Tibial nerve (tissue), 4 donors: ENCODE results near the gene CDCP1. TPM values are rescaled to one million over a fixed set of nuclear protein-coding genes. Genes with fewer than 3 reads are reported as not detected.

Experiments used
- DNase-seq, 2 donors: peaks; one replicate each; pipeline ENCODE4 v3.0.0-alpha.2; 2019; ENCODE audit warnings: low spot score in 2 of 2
- H3K27ac ChIP-seq, 4 donors: fragments of 200-600 bp; sonication (generic) in 3 of 4; one replicate each; pipeline ENCODE4 v1.5.1; 2017 to 2019; ENCODE audit warnings: mild to moderate bottlenecking in 1 of 4
- H3K27me3 ChIP-seq, 2 donors: fragments of 200-600 bp; sonication (generic) in 1 of 2; one replicate each; pipeline versions ENCODE4 v1.5.1 to v1.6.0; 2017 to 2019
- H3K36me3 ChIP-seq, 3 donors: fragments of 200-600 bp; sonication (generic); one replicate each; pipeline ENCODE4 v1.5.1; 2018 to 2019
- H3K4me1 ChIP-seq, 4 donors: fragments of 200-600 bp; sonication (generic) in 3 of 4; one replicate each; pipeline ENCODE4 v1.5.1; 2017 to 2019
- H3K4me3 ChIP-seq, 4 donors: fragments of 200-600 bp; sonication (generic) in 3 of 4; one replicate each; pipeline ENCODE4 v1.5.1; 2017 to 2019; ENCODE audit warnings: mild to moderate bottlenecking in 1 of 4, moderate library complexity in 1 of 4
- H3K9me3 ChIP-seq, 4 donors: fragments of 200-600 bp; sonication (generic) in 3 of 4; one replicate each; pipeline ENCODE4 v1.5.1; 2017 to 2019
- CTCF ChIP-seq, 5 experiments: fragments of 200-600 bp in 3 of 5; fragments of 450-650 bp in 2 of 5; sonication (generic) in 3 of 5; IDR thresholded peaks; one replicate each; pipeline ENCODE4 v1.5.1; 2016 to 2019; ENCODE audit warnings: antibody characterized with exemption in 5 of 5, mild to moderate bottlenecking in 3 of 5, moderate library complexity in 2 of 5
- EP300 ChIP-seq, 2 donors: sonication (generic); formaldehyde crosslinking; IDR thresholded peaks; one replicate each; pipeline ENCODE4 v1.6.1; 2017; ENCODE audit warnings: antibody characterized with exemption in 2 of 2, mild to moderate bottlenecking in 1 of 2
- POLR2A ChIP-seq, 2 donors: fragments of 450-650 bp; IDR thresholded peaks; one replicate each; pipeline ENCODE4 v1.6.1; 2017; ENCODE audit warnings: antibody characterized with exemption in 2 of 2, mild to moderate bottlenecking in 2 of 2, moderate library complexity in 2 of 2
- WGBS, 2 donors: methylation state at CpG; one replicate each; pipeline ENCODE4 v1.1.5; 2018; 5-methylcytosine and 5-hydroxymethylcytosine counted together
- total RNA-seq, 4 donors: library from RNA; depleted of rRNA; stranded (reverse); fragments of >200 nt; gene quantifications; one replicate each; pipeline ENCODE4 v1.1.0, GENCODE V29; 2016

CDCP1 gene
- total RNA-seq, 4 donors from 2014 or later = 0.20 to 3.0 (median 1.2) TPM

DNA sequence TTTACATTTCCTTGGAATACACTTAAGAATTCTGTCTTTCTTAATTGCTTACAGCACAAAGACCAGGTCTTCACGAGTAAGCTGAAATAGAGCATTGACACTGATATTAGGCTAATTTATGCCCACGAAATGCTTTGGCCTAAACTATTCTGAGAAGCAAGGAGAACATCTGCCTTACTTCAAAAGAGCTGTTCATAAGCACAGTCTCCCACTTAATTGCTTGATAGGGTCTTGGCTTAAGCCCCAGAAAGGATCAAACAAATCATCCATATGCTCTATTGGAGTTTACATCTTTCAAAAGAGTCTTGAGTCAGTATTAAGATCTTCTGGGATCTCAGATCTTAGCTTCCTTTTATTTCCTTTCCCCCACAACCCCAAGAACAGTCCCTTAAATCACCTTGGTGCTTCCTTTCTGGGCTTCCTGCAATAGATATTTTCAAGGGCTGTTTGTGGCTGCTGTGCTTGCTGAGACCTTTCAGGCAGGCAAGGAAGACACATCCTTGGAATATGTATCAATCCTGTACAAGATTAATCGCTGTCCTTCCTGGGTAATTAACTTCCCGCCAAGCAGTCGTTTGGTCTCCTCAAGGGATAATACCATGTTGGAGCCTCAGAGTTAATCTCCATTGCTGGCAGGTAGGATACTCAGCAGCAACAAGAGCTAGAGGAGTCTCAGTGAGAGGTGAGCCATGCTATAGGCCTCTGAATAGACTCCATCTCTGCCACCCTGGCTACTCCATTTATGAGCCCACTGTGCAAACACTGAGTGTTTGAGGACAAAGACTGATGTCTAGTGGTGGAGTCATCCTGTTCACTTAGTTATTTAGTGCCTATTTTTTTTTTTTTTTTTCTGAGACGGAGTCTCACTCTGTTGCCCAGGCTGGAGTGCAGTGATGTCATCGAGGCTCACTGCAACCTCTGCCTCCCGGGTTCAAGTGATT is 42.8 kb upstream of the CDCP1 start:
- TF ChIP-seq POLR2A (IDR thresholded peaks at IDR 0.05) (no peak), EP300 (IDR thresholded peaks at IDR 0.05) (no peak), CTCF (IDR thresholded peaks at IDR 0.05) (no peak)
- DNase-seq = no peak
- Histone ChIP-seq H3K9me3 (no peaks in the 10 kb centered on the region), H3K36me3 (no peaks in the 10 kb centered on the region), H3K4me3 (no peak overlapping the region), H3K27ac (no peak overlapping the region), H3K27me3 (no peaks in the 10 kb centered on the region), H3K4me1 (no peaks in the 10 kb centered on the region)
- WGBS, 2 donors = 77% methylated on average over 8 of the region's 8 CpGs

GRCh38 chr3:45187694-45188141 is 41.5 kb upstream of the CDCP1 start:
- H3K9me3 ChIP-seq = no peaks in the 10 kb centered on the region
- TF ChIP-seq CTCF (IDR thresholded peaks at IDR 0.05) = no peak
- no peak for TF ChIP-seq POLR2A (IDR thresholded peaks at IDR 0.05)
- TF ChIP-seq EP300 (IDR thresholded peaks at IDR 0.05) = no peak

GRCh38 chr3:45186871-45187270 is 40.7 kb upstream of the CDCP1 start:
- Histone ChIP-seq H3K4me1 (peaks cover 0 to 4% (median 0%) of the 10 kb centered on the region in 4 donors), H3K36me3 (no peaks in the 10 kb centered on the region), H3K27ac (no peak overlapping the region), H3K27me3 (no peaks in the 10 kb centered on the region), H3K9me3 (no peaks in the 10 kb centered on the region), H3K4me3 (no peak overlapping the region)
- 88 to 93% methylated on average over 6 of the region's 6 CpGs for WGBS, 2 donors
- TF ChIP-seq POLR2A (IDR thresholded peaks at IDR 0.05) = no peak
- TF ChIP-seq CTCF (IDR thresholded peaks at IDR 0.05) = no peak
- no peak for TF ChIP-seq EP300 (IDR thresholded peaks at IDR 0.05)
- DNase-seq = no peak

More at GRCh38 chr3:45187694-45188141, 41.5 kb upstream of the CDCP1 start:
- 72 to 82% methylated on average over 3 of the region's 3 CpGs for WGBS, 2 donors
- Histone ChIP-seq H3K36me3 (no peaks in the 10 kb centered on the region), H3K4me3 (no peak overlapping the region), H3K4me1 (peaks cover 0 to 4% (median 0%) of the 10 kb centered on the region in 4 donors), H3K27me3 (no peaks in the 10 kb centered on the region), H3K27ac (no peak overlapping the region)
- DNase-seq = no peak

DNA sequence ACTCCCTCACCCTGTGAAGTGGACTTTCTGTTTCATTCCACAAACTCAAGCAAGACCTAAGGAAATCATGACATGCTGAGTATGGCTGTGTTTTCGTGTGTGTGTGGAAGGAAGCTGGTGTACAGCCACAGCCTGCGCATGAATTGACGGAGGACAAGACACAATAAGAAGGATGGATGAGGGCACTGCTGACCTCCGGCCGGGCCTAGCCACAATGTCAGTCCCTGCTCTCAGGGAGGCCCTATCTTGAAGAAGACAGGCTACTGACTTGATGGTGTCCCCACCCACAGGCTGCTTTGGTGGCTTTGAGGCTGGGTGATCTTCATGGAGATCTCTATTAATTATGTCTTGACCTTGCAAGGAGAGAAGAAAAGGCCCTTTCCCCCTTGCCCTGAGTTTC is 39.3 kb upstream of the CDCP1 start:
- Histone ChIP-seq H3K27me3 (no peaks in the 10 kb centered on the region), H3K4me3 (no peak overlapping the region), H3K9me3 (no peaks in the 10 kb centered on the region), H3K4me1 (peaks cover 0 to 4% (median 0%) of the 10 kb centered on the region in 4 donors), H3K36me3 (no peaks in the 10 kb centered on the region), H3K27ac (no peak overlapping the region)
- no peak for DNase-seq
- TF ChIP-seq POLR2A (IDR thresholded peaks at IDR 0.05) (no peak), EP300 (IDR thresholded peaks at IDR 0.05) (no peak), CTCF (IDR thresholded peaks at IDR 0.05) (no peak)
- WGBS, 2 donors = 87 to 91% methylated on average over 5 of the region's 5 CpGs

GRCh38 chr3:45185052-45185451 is 38.9 kb upstream of the CDCP1 start:
- H3K4me3 ChIP-seq = no peak overlapping the region
- no peaks in the 10 kb centered on the region for H3K9me3 ChIP-seq
- H3K27me3 ChIP-seq = no peaks in the 10 kb centered on the region
- no peak overlapping the region for H3K27ac ChIP-seq
- H3K4me1 ChIP-seq = peaks cover 0 to 4% (median 0%) of the 10 kb centered on the region in 4 donors
- WGBS, 2 donors = 86 to 94% methylated on average over 2 of the region's 2 CpGs
- no peaks in the 10 kb centered on the region for H3K36me3 ChIP-seq
- no peak for TF ChIP-seq EP300 (IDR thresholded peaks at IDR 0.05)
- TF ChIP-seq CTCF (IDR thresholded peaks at IDR 0.05) = no peak
- TF ChIP-seq POLR2A (IDR thresholded peaks at IDR 0.05) = no peak
- DNase-seq = no peak
